Endothelial cell (in vitro differentiated cells): Measurements from ENCODE around the gene OR6C75. TPM values are rescaled to one million over a fixed set of nuclear protein-coding genes. Genes with fewer than 3 reads are reported as not detected.
"Not testable (repeated sequence)": the region's sequence is repeated elsewhere in the genome, so short reads cannot be mapped to it uniquely, and the experiment has no call there.

Experiments
- DNase-seq: peaks from one replicate; pipeline ENCODE4 v3.0.0; 2021; ENCODE audit warnings: low spot score
- H3K27ac Mint-ChIP-seq: one replicate; pipeline ENCODE4 v1.8.0; 2021; ENCODE audit warnings: mixed read lengths, inconsistent platforms; ENCODE audit not compliant: unreplicated experiment
- H3K27me3 Mint-ChIP-seq: one replicate; pipeline ENCODE4 v1.8.0; 2021; ENCODE audit warnings: mild to moderate bottlenecking, moderate library complexity, mixed read lengths, inconsistent platforms; ENCODE audit not compliant: unreplicated experiment
- H3K36me3 Mint-ChIP-seq: one replicate; pipeline ENCODE4 v1.8.0; 2021; ENCODE audit warnings: mild to moderate bottlenecking, low read depth, mixed read lengths, inconsistent platforms; ENCODE audit not compliant: unreplicated experiment
- H3K4me1 Mint-ChIP-seq: one replicate; pipeline ENCODE4 v1.8.0; 2021; ENCODE audit warnings: mild to moderate bottlenecking, mixed read lengths, inconsistent platforms; ENCODE audit not compliant: unreplicated experiment
- H3K4me3 Mint-ChIP-seq: one replicate; pipeline ENCODE4 v1.8.0; 2021; ENCODE audit warnings: mild to moderate bottlenecking, mixed read lengths, inconsistent platforms; ENCODE audit not compliant: unreplicated experiment
- H3K9me3 Mint-ChIP-seq: one replicate; pipeline ENCODE4 v1.8.0; 2021; ENCODE audit warnings: mixed read lengths, inconsistent platforms; ENCODE audit not compliant: unreplicated experiment
- CTCF ChIP-seq: fragments of 200-600 bp; sonication (generic); IDR thresholded peaks from one replicate; pipeline ENCODE4 v1.5.0; 2021; ENCODE audit warnings: antibody characterized with exemption; ENCODE audit not compliant: unreplicated experiment
- total RNA-seq: library from RNA; stranded (reverse); fragmentation: NEBNext Ultra II Directional; extraction: Animal tissue kit (Norgen Biotek cat#: 25700); gene quantifications from one replicate; pipeline ENCODE4 v1.2.1, GENCODE V29; 2021; ENCODE audit not compliant: unreplicated experiment

Gene OR6C75
- total RNA-seq, 1 donor from 2014 or later: not detected

- H3K27me3 Mint-ChIP-seq, H3K36me3 Mint-ChIP-seq, H3K27ac Mint-ChIP-seq, DNase-seq, H3K9me3 Mint-ChIP-seq, H3K4me1 Mint-ChIP-seq: not testable (repeated sequence)
- H3K4me3 Mint-ChIP-seq: peak overlapping the region; percentile 49
Measured at GRCh38 chr12:55414889-55415288, 52.1 kb downstream of the OR6C75 start.

GRCh38 chr12:55416961-55417360, 54.2 kb downstream of the OR6C75 start:
- DNase-seq: no peak
- no peak overlapping the region for H3K27ac Mint-ChIP-seq
- TF ChIP-seq CTCF: no peak

More at GRCh38 chr12:55416961-55417360, 54.2 kb downstream of the OR6C75 start:
- Mint-ChIP-seq H3K9me3 (no peaks in the 10 kb centered on the region), H3K36me3 (no peaks in the 10 kb centered on the region), H3K4me3 (no peak overlapping the region), H3K4me1 (no peaks in the 10 kb centered on the region), H3K27me3 (peaks cover 2% of the 10 kb centered on the region)

Other genes with a start within 250 kb of the OR6C75 start
- not detected for gene OR9K2, start 236.6 kb upstream of the OR6C75 start, total RNA-seq
- gene OR10A7, start 141.9 kb upstream of the OR6C75 start, total RNA-seq: not detected
- gene OR6C74, start 118.4 kb upstream of the OR6C75 start, total RNA-seq: not detected
- gene OR6C6, start 66.4 kb upstream of the OR6C75 start, total RNA-seq: not detected
- not detected for gene OR6C1, start 48.6 kb upstream of the OR6C75 start, total RNA-seq
- gene OR6C3, start 32.2 kb upstream of the OR6C75 start, total RNA-seq: not detected
- gene OR6C65, start 37.6 kb downstream of the OR6C75 start, total RNA-seq: not detected
- gene OR6C76, start 63.3 kb downstream of the OR6C75 start, total RNA-seq: not detected
- gene OR6C2, start 81.1 kb downstream of the OR6C75 start, total RNA-seq: not detected
- gene OR6C70, start 107.2 kb downstream of the OR6C75 start, total RNA-seq: not detected
- gene OR6C68, start 129.4 kb downstream of the OR6C75 start, total RNA-seq: not detected
- not detected for gene OR6C4, start 186.6 kb downstream of the OR6C75 start, total RNA-seq
- not detected for gene OR2AP1, start 209.5 kb downstream of the OR6C75 start, total RNA-seq